Posterior cingulate gyrus (tissue), 11 donors: Measurements from ENCODE around the gene FAAP20.

ENCODE experiments used
- DNase-seq, 10 donors: peaks; one replicate each; pipeline versions ENCODE4 v3.0.0 to v3.0.0-alpha.2; 2020 to 2021; ENCODE audit warnings: mixed read lengths in 3 of 10
- intact Hi-C: fragments of 100-400 bp; cut with DNase I; formaldehyde crosslinking; loops from one replicate; pipeline ENCODE4 v1.15.1; 2023

FAAP20 gene

DNA sequence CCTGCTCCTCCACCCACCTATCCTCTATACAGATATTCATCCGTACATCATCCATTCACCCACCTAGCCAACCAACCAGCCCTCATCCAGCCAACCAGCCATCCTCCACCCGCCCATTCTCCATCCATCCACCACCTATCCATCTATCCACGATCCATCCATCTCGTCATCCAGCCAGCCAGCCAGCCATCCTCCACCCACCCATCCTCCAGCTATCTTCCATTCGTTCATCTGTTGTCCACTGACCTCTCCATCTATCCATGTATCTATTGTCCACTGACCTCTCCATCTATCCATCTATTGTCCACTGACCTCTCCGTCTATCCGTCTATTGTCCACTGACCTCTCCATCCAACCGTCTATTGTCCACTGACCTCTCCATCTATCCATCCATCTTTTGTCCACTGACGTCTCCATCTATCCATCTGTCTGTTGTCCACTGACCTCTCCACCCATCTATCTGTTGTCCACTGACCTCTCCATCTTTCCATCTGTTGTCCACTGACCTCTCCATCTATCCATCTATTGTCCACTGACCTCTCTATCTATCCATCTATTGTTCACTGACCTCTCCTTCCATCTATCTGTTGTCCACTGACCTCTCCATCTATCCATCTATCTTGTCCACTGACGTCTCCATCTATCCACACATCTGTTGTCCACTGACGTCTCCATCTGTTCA lies 47.6 kb downstream of the FAAP20 start:
- DNase-seq, result peak in 2 of 10 donors; percentile 25 to 50
- intact Hi-C loops, result no loop called here

DNA sequence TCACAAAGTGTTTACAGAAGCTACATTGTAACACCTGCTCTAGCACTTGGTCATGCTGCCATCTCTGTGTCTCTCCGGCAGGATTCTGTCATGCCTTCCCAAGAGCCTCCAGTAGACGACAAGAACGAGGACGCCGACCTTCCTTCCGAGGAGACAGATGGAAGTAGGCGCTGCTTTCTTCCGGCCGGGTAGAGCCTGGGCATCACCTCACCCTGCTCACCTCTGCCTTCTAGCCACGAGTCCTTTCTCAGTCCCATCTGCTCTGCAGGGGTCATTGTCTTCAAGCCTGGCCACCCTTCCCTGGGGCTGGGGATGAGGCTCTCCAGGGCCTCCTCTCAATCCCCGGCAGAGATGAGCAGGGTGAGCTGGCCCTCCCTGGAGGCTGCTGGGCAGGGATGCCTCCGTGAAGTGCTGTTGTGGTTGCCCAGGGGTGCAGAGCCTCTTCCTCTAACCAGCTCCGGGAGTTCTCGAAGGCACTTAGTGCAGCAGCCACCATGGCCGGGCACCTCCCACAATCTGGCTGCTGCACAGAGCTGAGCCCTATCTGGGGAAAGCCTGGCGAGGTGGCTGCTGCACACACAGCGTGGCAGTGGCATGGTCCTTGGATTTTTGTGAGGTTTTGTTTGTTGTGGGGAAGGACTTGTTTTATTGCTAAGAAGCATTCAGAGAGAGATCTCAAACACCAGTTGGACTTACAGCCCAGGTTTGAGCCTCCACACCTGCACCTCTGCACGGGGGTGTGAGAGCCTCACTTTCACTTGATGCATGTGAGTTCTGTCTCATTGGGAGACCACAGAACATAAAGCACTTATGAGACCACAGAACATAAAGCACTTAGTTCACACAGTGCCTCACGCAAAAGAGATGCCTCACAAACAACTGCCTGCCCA lies 48.4 kb downstream of the FAAP20 start:
- peak in 3 of 10 donors; percentile 61 to 75 (median 74) for DNase-seq
- intact Hi-C loops, result no loop called here

DNA sequence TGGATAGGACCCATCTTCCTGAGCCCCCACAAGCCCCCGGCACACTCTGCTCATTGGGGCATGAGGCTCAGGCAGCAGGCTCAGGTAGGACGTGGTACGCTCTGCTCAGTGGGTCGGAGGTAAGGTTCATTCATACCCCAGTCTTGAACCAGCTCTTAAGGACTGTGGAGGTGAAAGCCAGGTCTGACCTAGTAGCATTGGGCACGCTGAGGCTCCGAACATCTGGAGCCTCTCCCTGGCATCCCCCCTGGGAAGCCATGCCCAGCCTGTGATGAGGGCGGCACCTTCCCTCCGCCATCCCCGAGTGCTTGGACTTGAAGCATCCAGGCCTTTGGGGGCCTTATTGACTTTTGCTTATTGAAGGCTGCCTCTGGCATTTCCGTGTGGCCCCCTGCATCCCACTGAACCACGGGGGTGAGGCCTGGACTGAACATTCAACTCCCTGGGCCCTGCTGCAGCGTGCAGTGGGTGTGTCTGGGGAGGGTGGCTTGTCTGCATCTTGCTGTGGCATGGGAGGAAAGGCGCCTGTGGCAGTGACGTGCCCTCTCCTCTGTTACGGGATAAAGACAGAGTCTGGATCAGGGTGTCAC lies 50.0 kb downstream of the FAAP20 start:
- peak in 4 of 10 donors; percentile 5 to 73 (median 38) for DNase-seq
- intact Hi-C loops, result no loop called here

DNA sequence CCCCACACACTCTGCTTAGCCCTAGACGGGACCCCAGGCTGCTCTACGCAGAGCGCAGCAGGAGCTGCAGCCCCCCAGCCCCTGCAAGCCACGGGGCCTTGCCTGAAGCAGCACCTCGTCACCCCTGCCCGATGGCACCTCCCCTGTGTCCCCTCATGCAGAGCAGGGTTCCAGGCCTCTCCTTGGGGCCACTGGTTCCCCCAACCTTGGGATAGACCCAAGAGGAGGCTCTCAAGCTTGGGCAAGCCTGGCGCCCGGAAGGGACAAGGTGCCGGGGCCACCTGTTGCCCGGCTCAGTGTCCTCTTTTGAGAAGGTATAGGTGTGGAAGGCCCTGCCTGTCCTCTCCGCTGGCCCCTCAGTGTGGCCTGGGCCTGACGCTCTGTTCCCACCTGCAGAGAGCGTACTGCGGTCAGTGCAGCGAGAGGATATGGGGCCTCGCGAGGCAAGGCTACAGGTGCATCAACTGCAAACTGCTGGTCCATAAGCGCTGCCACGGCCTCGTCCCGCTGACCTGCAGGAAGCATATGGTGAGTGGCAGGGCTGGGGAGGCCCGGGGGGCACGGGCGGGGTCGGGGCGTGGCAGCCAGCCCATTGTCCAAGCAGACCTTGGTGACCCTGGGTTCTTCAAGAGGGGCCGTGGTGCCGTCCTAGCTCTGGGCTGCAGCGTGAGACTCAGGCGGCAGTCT lies 50.6 kb downstream of the FAAP20 start:
- intact Hi-C loops, result no loop called here
- DNase-seq, result peak in 5 of 10 donors; percentile 2 to 75 (median 55)

DNA sequence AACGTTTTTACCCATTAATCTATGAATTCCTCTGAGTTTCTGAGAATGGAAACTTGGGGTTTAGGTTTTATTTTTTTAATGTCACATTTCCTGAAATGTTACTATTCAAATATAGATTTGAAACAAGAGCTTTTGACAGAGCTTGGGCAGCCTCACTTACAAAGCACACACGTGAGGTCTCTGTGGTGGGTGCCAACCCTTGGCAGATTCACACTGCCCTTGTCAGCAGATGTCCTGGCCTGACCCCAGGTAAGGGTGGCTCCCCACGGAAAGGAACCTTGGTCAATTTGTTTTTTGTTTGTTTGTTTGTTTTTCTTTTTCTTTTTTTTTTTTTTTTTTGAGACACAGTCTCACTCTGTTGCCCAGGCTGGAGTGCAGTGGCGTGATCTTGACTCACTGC lies 53.5 kb downstream of the FAAP20 start:
- intact Hi-C loops, result no loop called here
- peak in 4 of 10 donors; percentile 4 to 75 (median 32) for DNase-seq
